ENCODE data around the gene DHX30.
"Not testable (repeated sequence)": the region's sequence is repeated elsewhere in the genome, so short reads cannot be mapped to it uniquely, and the experiment has no call there.

DNA sequence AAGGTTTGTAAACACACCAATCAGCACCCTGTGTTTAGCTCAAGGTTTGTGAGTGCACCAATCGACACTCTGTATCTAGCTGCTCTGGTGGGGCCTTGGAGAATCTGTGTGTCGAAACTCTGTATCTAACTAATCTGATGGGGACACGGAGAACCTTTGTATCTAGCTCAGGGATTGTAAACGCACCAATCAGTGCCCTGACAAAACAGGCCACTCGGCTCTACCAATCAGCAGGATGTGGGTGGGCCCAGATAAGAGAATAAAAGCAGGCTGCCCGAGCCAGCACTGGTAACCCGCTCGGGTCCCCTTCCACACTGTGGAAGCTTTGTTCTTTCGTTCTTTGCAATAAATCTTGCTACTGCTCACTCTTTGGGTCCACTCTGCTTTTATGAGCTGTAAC is 85.1 kb downstream of the DHX30 start:
- not testable (repeated sequence) for TF ChIP-seq EZH2 (IDR thresholded peaks at IDR 0.05; ENCODE audit: insufficient read depth, low read length)
- TF ChIP-seq, protein P1, sequence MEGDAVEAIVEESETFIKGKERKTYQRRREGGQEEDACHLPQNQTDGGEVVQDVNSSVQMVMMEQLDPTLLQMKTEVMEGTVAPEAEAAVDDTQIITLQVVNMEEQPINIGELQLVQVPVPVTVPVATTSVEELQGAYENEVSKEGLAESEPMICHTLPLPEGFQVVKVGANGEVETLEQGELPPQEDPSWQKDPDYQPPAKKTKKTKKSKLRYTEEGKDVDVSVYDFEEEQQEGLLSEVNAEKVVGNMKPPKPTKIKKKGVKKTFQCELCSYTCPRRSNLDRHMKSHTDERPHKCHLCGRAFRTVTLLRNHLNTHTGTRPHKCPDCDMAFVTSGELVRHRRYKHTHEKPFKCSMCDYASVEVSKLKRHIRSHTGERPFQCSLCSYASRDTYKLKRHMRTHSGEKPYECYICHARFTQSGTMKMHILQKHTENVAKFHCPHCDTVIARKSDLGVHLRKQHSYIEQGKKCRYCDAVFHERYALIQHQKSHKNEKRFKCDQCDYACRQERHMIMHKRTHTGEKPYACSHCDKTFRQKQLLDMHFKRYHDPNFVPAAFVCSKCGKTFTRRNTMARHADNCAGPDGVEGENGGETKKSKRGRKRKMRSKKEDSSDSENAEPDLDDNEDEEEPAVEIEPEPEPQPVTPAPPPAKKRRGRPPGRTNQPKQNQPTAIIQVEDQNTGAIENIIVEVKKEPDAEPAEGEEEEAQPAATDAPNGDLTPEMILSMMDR (IDR thresholded peaks at IDR 0.05; ENCODE audit: insufficient read depth, low read depth, low read length) = not testable (repeated sequence)

Measured in astrocyte (in vitro differentiated cells and primary cell).